HG03342 (cell line): ENCODE measurements around the gene UBE2E1.

Experiments used
- ATAC-seq: cut with Tn5 transposase; IDR thresholded peaks from one replicate; pipeline ENCODE4 v1.9.1; 2021; ENCODE audit warnings: mild to moderate bottlenecking, moderate library complexity; ENCODE audit not compliant: unreplicated experiment

UBE2E1 gene

DNA sequence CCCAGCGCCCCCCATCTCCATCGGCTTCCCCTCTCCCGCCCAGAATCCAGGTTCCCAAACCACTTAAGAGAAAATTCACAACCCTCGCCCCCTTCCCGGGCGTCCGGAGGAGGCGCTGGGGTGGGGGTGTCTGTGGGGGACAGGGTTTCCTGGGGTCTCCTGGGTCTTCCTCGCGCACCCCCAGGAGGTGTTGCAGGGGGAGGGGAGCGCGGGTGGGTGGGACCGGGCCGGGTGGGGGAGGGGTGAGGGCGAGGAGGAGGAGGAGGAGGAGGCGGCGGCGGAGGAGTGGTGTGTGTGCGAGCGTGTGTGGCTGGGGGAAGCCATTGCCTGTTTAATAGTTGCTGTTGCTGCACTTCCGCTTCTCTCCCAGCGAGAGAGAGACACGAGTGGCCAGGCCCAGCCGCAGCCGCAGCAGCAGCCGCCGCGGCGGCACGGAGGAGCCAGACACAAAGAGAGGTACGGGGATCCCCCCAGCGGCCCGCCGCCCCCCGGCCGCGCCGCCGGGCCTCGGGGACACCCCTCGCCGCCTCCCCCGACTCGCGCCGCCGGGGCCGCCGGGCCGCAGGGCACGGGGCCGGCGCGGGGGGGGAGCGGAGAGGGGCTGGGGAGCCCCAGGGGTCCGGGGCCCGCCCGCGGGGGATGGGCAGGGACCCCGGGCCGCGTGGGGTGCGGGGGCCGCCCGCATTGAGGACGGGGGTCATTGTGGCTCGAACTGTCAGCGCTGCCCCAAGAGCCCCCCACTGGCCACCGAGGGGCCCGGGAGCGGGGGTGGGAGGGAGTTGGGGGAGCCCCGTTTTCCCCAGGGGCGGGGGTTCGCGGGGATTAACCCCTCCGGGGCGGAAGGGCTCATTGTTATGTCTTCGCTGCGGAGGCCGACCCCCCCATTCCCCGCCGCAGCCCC lies at the start of gene UBE2E1:
TSS of gene UBE2E1 (plus strand) at position 323 of the 901 bp plus-strand sequence. CDS start 1,315 bp downstream, outside the sequence.
- ATAC-seq = peak; percentile 68

- ATAC-seq = no peak
Measured at GRCh38 chr3:23756206-23756840, 49.4 kb upstream of the UBE2E1 start.

DNA sequence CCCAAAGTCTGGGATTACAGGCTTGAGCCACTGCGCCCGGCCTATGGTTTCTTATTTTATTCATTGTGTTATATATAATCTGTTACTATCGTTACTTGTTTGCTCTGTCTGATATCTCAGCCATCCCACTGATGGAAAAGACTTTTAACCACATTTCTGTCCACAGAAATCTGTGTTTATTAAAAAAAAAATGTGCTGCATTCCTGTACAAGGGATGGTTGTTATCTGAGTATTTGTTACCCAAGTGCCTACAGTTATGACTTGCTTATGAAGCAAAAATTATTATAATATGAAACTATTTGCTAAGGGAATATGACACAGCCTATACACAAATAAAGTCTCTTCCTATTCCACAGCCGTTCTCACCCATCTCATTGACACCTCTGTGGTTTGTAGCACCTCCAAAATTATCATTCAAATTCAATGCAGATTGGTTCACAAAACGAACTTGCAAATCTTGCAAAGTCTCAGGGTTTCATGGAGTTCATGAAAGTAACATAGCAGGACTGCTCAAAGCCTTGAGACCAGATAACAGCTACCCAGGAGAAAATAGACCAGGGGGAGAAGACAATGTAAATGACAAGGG lies 47.4 kb upstream of the UBE2E1 start:
- ATAC-seq = no peak

GRCh38 chr3:23760325-23760724 lies 45.4 kb upstream of the UBE2E1 start:
- no peak for ATAC-seq

GRCh38 chr3:23760871-23761373 lies 44.8 kb upstream of the UBE2E1 start:
- peak; percentile 21 for ATAC-seq

- peak; percentile 30 for ATAC-seq
Measured at GRCh38 chr3:23761440-23761896, 44.3 kb upstream of the UBE2E1 start.

- ATAC-seq = peak; percentile 87
Measured at GRCh38 chr3:23762214-23762613, 43.5 kb upstream of the UBE2E1 start.

GRCh38 chr3:23762759-23763477 lies 42.8 kb upstream of the UBE2E1 start:
- ATAC-seq = no peak

GRCh38 chr3:23764407-23764806 lies 41.3 kb upstream of the UBE2E1 start:
- no peak for ATAC-seq

DNA sequence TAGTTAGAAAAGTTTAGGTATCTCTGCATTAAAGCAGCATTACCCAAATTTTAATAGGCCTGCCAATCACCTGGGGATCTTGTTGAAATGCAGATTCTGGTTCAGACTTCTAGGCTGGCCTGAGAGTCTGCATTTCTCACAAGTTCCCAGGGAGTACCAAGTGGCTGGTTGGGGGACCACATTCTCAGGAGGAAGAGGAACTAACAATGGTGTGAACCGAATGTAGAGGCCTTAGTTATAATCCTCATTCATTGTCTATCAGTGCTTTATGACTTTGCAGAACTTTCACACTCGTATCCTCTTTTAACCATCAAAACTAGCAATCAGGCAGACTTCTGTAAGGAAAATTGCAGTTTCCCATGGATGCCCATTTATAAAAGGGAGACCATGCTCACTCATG lies 38.2 kb upstream of the UBE2E1 start:
- no peak for ATAC-seq

DNA sequence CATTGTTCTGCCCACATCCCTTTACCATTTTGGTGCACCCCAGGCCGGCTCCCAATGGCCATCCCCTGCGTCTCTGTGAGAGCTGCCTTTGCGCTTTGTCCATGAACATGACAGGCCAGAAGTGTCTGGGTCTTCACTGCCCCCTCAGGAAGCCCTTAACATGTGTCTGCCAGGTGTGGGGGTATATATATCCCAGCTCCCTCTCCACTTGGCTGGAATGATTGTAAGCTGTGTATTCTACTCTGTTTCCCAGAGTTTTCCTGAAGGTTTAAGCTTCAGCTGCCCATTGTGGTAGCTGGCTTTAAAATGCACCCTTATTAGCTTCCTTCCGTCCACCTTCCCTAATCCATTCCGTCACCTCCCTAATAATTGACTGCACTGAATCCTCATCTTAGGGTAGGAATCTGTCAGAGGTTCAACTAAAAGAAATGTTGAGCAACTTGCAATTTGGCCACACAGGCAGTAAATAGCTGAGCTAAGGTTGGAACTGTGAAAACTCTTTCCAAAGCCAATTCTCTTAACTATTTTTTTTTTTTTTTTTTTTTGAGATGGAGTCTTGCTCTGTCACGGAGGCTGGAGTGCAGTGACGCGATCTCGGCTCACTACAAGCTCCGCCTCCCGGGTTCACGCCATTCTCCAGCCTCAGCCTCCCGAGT lies 30.4 kb upstream of the UBE2E1 start:
- no peak for ATAC-seq

GRCh38 chr3:23776352-23776891 lies 29.3 kb upstream of the UBE2E1 start:
- no peak for ATAC-seq

DNA sequence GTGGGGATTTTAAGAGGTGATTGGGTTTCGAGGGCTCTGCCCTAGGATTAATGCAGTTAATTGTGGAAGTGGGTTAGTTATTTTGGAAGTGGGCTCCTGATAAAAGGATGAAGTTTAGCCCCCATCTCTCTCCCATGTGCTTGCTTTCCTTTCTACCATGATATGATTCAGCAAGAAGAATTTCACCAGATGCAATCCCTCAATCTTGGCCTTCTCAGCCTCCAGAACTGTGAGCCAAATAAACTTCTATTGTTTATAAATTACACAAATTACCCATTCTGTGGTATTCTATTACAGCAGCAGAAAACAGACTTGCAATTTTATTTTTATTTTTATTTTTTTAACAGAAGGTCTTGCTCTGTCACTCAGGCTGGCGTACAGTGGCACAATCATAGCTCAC lies 27.3 kb upstream of the UBE2E1 start:
- no peak for ATAC-seq

- ATAC-seq = no peak
Measured at GRCh38 chr3:23779841-23780240, 25.9 kb upstream of the UBE2E1 start.

DNA sequence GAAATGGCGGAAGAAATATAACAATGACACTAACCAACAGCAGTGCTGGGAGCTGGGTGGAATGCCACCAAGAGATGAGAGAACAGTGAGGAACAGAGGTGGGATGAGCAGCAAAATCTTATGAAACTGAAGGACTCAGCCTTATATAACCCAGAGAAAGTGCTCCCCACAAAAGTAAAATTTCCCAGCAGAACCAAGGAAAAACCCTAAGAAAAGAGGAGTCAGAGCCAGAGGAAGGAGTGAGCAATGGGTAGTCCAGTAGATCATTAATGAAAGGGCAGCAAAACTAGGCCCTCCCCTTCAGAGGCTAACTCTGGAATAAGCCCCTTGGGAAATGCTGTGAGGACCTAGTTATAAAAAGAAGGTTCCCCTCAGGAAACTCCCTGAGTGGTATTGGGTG lies 24.7 kb upstream of the UBE2E1 start:
- ATAC-seq = no peak

GRCh38 chr3:23781871-23782270 lies 23.9 kb upstream of the UBE2E1 start:
- no peak for ATAC-seq

DNA sequence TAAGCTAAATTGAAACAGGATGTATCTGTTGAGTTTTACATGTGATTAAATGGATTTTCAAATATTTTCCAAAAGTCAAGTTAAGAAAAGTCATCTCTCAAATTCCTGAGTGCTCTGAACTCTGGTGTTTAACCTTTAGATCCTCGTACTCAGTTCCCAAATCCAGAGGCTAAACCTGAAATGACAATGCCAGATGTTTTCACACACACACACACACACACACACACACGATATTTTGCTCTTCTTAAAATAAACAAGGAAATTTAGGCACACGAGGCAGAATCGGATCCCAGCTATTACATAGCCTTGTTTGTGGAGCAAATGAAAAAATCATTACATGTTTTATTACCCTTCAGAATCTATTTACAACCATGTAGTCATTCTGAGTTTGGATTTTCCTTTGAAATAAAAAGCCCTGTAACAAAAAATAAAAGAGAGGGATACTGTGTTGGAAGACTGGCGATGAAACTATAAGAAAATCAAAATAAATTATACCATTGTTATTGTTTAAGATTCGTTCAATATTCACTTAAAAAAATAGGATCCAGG lies 20.6 kb upstream of the UBE2E1 start:
- no peak for ATAC-seq

DNA sequence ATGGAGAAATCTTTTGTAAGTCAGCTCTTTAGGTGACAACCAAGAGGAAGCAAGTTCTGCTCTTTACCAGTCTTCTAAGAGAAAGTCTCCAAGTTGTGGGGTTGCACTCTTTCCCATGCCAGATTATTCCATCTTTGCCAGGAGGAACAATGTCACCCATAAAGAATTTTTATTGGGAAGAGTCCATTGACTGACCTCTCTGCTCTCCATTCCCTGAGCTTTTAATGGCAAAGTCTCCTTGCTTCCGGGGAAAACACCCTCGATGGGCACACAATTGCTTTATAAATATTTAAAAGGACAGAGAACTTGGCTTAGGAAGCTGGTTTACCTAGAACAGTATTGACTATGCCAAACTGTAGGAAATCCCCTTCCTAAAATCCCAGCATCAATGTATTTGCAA lies 19.9 kb upstream of the UBE2E1 start:
- no peak for ATAC-seq

- ATAC-seq = no peak
Measured at GRCh38 chr3:23791678-23792077, 14.1 kb upstream of the UBE2E1 start.
